ENCODE results near the gene SLC41A1. TPM values are rescaled to one million over a fixed set of nuclear protein-coding genes. Genes with fewer than 3 reads are reported as not detected.

Gene SLC41A1
- total RNA-seq, 1 experiment from 2014 or later: 15.7 TPM

GRCh38 chr1:205822397-205822796 lies 9.4 kb upstream of the SLC41A1 start:
- DNase-seq (ENCODE audit: low spot score): no peak

- DNase-seq (ENCODE audit: low spot score): no peak
Measured at GRCh38 chr1:205817988-205818387, 5.0 kb upstream of the SLC41A1 start.

GRCh38 chr1:205817364-205817763 lies 4.4 kb upstream of the SLC41A1 start:
- DNase-seq (ENCODE audit: low spot score): no peak

- DNase-seq (ENCODE audit: low spot score): no peak
Measured at GRCh38 chr1:205813755-205814058, 709 bp upstream of the SLC41A1 start.

- no peak for DNase-seq (ENCODE audit: low spot score)
Measured at GRCh38 chr1:205812271-205812877, 624 bp downstream of the SLC41A1 start.

GRCh38 chr1:205811660-205812059 lies 1.3 kb downstream of the SLC41A1 start:
- DNase-seq (ENCODE audit: low spot score): no peak

GRCh38 chr1:205810448-205811157 lies 2.4 kb downstream of the SLC41A1 start:
- DNase-seq (ENCODE audit: low spot score): no peak

GRCh38 chr1:205809942-205810345 lies 3.1 kb downstream of the SLC41A1 start:
- DNase-seq (ENCODE audit: low spot score): no peak

- no peak for DNase-seq (ENCODE audit: low spot score)
Measured at GRCh38 chr1:205809469-205809868, 3.5 kb downstream of the SLC41A1 start.

- no peak for DNase-seq (ENCODE audit: low spot score)
Measured at GRCh38 chr1:205805082-205805711, 7.8 kb downstream of the SLC41A1 start.

- DNase-seq (ENCODE audit: low spot score): no peak
Measured at GRCh38 chr1:205804605-205805004, 8.4 kb downstream of the SLC41A1 start.

GRCh38 chr1:205803986-205804385 lies 9.0 kb downstream of the SLC41A1 start:
- no peak for DNase-seq (ENCODE audit: low spot score)

GRCh38 chr1:205802060-205802459 lies 10.9 kb downstream of the SLC41A1 start:
- no peak for DNase-seq (ENCODE audit: low spot score)

GRCh38 chr1:205800981-205801703 lies 11.9 kb downstream of the SLC41A1 start:
- DNase-seq (ENCODE audit: low spot score): no peak

GRCh38 chr1:205800427-205800826 lies 12.6 kb downstream of the SLC41A1 start:
- no peak for DNase-seq (ENCODE audit: low spot score)

GRCh38 chr1:205798577-205798976 lies 14.4 kb downstream of the SLC41A1 start:
- DNase-seq (ENCODE audit: low spot score): no peak

- DNase-seq (ENCODE audit: low spot score): no peak
Measured at GRCh38 chr1:205797168-205797567, 15.8 kb downstream of the SLC41A1 start.

GRCh38 chr1:205794011-205794730 lies 18.8 kb downstream of the SLC41A1 start:
- no peak for DNase-seq (ENCODE audit: low spot score)

GRCh38 chr1:205792961-205793673 lies 19.9 kb downstream of the SLC41A1 start:
- no peak for DNase-seq (ENCODE audit: low spot score)

- DNase-seq (ENCODE audit: low spot score): no peak
Measured at GRCh38 chr1:205792481-205792881, 20.5 kb downstream of the SLC41A1 start.

GRCh38 chr1:205791568-205792180 lies 21.3 kb downstream of the SLC41A1 start:
- no peak for DNase-seq (ENCODE audit: low spot score)
